RWPE1 (cell line): ENCODE results near the gene CDC27.

Source experiments
- CTCF ChIA-PET: fragments of 350-600 bp; sonication (Branson Sonifier 250); formaldehyde crosslinking; extraction: SDS; loops from one replicate; lab custom pipeline; 2021; lab: Yijun Ruan, JAX
- POLR2A ChIA-PET: fragments of 400-600 bp; formaldehyde crosslinking; extraction: SDS; loops from one replicate; lab custom pipeline; 2020; ENCODE audit warnings: antibody characterized with exemption; ENCODE audit not compliant: low non-redundant PET; lab: Yijun Ruan, JAX
- DNase-seq: peaks from one replicate; pipeline ENCODE4 v3.0.0; 2012; ENCODE audit warnings: low spot score
- H3K27ac ChIP-seq: fragments of 450-650 bp; 2 replicates; pipeline ENCODE4 v1.5.1; 2017
- TF ChIP-seq, protein P1 (sequence below): fragments of 450-650 bp; conservative IDR thresholded peaks from 2 replicates; pipeline ENCODE4 v1.5.1; 2017; ENCODE audit warnings: low read depth, mild to moderate bottlenecking

CDC27 gene, protein sequence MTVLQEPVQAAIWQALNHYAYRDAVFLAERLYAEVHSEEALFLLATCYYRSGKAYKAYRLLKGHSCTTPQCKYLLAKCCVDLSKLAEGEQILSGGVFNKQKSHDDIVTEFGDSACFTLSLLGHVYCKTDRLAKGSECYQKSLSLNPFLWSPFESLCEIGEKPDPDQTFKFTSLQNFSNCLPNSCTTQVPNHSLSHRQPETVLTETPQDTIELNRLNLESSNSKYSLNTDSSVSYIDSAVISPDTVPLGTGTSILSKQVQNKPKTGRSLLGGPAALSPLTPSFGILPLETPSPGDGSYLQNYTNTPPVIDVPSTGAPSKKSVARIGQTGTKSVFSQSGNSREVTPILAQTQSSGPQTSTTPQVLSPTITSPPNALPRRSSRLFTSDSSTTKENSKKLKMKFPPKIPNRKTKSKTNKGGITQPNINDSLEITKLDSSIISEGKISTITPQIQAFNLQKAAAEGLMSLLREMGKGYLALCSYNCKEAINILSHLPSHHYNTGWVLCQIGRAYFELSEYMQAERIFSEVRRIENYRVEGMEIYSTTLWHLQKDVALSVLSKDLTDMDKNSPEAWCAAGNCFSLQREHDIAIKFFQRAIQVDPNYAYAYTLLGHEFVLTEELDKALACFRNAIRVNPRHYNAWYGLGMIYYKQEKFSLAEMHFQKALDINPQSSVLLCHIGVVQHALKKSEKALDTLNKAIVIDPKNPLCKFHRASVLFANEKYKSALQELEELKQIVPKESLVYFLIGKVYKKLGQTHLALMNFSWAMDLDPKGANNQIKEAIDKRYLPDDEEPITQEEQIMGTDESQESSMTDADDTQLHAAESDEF

DNA sequence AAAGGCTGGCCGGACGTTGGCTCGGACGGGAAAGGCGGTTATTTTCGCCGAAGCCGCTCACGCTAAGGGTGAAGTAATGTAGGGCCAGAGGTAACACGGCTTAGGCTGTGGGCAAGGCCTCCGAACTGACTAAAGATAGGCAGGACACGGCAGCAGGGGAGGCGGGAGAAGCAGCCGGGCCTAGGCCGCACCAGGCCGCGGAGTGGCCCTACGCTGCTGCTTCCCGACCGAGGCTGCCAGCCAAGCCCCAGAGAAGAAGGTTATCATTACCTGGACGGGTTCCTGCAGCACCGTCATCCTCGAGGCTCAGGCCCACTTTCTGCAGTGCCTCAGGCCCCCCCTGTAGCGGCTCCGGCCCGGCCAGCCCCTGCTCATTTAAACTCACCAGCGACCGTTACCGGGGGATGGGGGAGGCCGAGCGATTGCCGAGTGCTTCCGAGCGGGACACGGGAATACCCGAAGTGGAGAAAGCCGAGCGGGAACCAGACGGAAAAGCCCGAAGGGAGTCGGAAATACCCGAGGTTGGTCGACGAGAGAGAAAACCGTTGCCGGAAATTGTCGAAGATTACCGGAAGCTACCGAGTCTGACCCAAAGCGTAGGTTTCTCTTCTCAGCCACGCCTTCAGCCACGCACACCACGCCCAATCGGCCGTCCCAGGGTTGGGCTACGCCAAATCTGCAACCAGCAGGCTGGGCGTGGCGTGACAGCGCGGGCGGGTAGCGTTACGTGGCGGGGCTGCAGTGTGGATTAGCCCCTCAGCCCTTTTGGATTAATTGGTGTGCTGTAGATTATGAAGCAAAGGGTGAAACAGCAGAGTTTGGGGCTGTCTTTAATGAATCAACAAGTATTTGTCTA lies at the start of gene CDC27:
Gene CDC27, minus strand, starts transcription at position 420 of the 856 bp plus-strand sequence. Its CDS starts 123 bp downstream, at position 297.
- peak within 1 kb of the TSS; percentile 94 for H3K27ac ChIP-seq
- TF ChIP-seq, protein P1, sequence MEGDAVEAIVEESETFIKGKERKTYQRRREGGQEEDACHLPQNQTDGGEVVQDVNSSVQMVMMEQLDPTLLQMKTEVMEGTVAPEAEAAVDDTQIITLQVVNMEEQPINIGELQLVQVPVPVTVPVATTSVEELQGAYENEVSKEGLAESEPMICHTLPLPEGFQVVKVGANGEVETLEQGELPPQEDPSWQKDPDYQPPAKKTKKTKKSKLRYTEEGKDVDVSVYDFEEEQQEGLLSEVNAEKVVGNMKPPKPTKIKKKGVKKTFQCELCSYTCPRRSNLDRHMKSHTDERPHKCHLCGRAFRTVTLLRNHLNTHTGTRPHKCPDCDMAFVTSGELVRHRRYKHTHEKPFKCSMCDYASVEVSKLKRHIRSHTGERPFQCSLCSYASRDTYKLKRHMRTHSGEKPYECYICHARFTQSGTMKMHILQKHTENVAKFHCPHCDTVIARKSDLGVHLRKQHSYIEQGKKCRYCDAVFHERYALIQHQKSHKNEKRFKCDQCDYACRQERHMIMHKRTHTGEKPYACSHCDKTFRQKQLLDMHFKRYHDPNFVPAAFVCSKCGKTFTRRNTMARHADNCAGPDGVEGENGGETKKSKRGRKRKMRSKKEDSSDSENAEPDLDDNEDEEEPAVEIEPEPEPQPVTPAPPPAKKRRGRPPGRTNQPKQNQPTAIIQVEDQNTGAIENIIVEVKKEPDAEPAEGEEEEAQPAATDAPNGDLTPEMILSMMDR: no peak
- CTCF ChIA-PET: interaction anchor here (1.0 kb wide), 1 partner anchor 126 kb away, joined by 3 read pairs; no protein-coding TSS in a partner anchor
- DNase-seq: peak; percentile 96
- POLR2A ChIA-PET: no interaction called here

DNA sequence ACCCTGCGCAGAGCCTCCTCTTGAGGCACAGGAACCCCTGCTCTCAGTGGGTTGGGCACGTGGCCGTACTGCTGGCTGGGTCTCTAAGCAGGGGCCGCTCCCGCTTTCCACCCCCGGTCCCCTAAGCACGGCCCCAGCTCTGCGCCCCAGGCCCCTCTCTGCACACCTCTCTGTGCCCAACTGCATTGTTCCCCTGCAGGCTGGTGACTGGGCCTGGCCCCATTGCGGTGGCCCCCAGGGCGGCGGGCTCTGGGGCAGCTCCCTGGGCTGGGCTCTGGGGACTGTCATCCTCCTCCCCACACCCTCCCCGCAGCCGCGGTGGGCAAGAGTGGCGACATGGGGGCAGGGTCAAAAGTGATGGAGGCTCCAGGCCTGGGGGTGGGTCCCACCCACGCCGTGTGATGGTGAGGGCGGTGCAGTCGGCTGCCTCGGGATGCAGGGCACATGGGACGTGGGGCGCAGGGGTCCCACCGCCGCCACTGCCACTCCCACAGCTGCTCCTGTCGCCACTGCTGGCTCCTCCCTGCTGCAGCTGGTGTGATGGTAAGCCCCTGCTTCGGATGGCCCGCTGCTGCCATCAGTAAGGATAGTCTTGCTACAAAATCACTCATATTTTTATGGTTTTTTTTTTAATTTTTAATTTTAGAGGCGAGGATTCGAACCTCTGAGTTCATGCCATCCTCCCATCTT lies 49.4 kb upstream of the CDC27 start:
- CTCF ChIA-PET: interaction anchor here (0.6 kb wide), 1 partner anchor 14 kb away, joined by 3 read pairs; no protein-coding TSS in a partner anchor
- TF ChIP-seq, protein P1: no peak
- no peak for DNase-seq
- POLR2A ChIA-PET: no interaction called here
- no peak overlapping the region for H3K27ac ChIP-seq

DNA sequence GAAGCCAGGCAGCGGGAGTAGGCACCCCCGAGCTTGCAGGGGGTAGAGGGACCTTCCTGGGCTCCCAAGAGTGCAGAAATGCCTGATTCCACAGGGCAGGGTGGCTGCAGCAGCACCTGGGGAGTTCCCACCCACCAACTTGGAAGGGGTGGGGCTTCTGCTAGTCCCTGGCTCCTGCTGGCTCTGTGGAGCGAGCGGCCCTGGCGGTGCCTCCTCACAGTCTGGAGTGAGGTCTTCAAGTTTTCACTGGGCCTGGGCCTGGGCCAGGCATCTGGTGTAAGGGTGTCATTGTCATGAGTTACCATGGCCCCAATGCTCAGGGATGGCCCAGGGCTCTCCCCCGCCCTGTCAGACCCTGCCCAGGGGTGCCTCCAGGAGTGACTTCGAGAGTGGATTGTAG lies 48.7 kb upstream of the CDC27 start:
- DNase-seq: no peak
- POLR2A ChIA-PET: no interaction called here
- CTCF ChIA-PET: interaction anchor here (0.9 kb wide), 1 partner anchor 78 kb away, joined by 3 read pairs; no protein-coding TSS in a partner anchor
- TF ChIP-seq, protein P1: no peak
- H3K27ac ChIP-seq: no peak overlapping the region

DNA sequence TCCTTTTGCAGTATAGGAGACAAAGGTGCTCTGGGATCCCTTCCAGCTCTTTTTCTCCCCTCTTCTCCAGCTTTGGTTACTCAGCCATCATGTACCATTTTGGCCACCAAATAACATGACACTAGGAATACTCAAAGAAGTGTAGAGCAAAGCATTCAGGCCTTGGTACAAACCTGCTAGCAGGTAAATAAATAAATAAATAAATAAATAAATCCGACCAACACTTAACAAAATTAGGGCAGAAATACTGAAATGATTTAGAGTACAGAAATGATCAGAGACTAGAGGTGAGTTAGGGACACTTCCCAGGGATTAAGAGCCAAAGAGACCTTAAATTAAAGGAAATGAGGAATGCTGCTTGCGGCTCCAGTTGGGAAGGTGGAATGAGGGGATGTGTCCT lies 46.8 kb upstream of the CDC27 start:
- no peak for DNase-seq
- no peak overlapping the region for H3K27ac ChIP-seq
- TF ChIP-seq, protein P1: no peak
- CTCF ChIA-PET: no interaction called here
- POLR2A ChIA-PET: no interaction called here

DNA sequence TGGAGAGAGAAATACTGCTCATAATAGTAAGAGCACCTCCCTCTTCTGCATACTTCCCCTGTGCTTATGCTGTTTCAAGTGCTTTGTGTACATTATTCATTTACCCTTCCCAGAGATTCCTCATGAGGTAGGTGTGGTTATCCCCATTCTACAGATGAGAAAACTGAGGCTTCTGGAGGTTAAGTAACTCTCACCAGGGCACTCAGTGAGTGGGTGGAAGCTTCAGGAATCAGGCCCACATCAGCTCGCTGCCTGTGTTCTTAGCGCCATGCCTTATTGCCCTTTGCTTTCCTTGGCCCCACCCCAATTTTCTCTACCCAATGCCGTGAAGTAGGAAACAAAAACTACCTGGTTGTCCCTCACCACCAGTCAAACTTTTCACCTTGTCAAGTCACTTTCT lies 46.4 kb upstream of the CDC27 start:
- H3K27ac ChIP-seq: no peak overlapping the region
- DNase-seq: no peak
- TF ChIP-seq, protein P1: no peak
- ChIA-PET POLR2A (no interaction called here), CTCF (no interaction called here)
